Activated T-helper 1 cell treated with Interleukin-2 at 50 U/mL for 16 hours (primary cell): ENCODE data around the gene PCGF3.
"Not testable (repeated sequence)": the region's sequence is repeated elsewhere in the genome, so short reads cannot be mapped to it uniquely, and the experiment has no call there.

Experiments
- DNase-seq: peaks from one replicate; pipeline ENCODE4 v3.0.0-alpha.2; 2020; ENCODE audit warnings: low read depth

The PCGF3 gene

GRCh38 chr4:704198-704891, 1.3 kb upstream of the PCGF3 start:
- no peak for DNase-seq

GRCh38 chr4:704971-705277, 708 bp upstream of the PCGF3 start:
- no peak for DNase-seq

- DNase-seq: not testable (repeated sequence)
Measured at GRCh38 chr4:706083-706633, 526 bp downstream of the PCGF3 start.

GRCh38 chr4:706834-707598, 1.4 kb downstream of the PCGF3 start:
- no peak for DNase-seq

- DNase-seq: no peak
Measured at GRCh38 chr4:707929-708630, 2.4 kb downstream of the PCGF3 start.

GRCh38 chr4:708631-708933, 3.0 kb downstream of the PCGF3 start:
- no peak for DNase-seq

GRCh38 chr4:709348-709747, 3.7 kb downstream of the PCGF3 start:
- DNase-seq: no peak

- DNase-seq: no peak
Measured at GRCh38 chr4:710116-710515, 4.5 kb downstream of the PCGF3 start.

- DNase-seq: no peak
Measured at GRCh38 chr4:710916-711315, 5.3 kb downstream of the PCGF3 start.

GRCh38 chr4:712093-712492, 6.5 kb downstream of the PCGF3 start:
- DNase-seq: no peak

- DNase-seq: no peak
Measured at GRCh38 chr4:712916-713632, 7.4 kb downstream of the PCGF3 start.

GRCh38 chr4:714087-714486, 8.5 kb downstream of the PCGF3 start:
- DNase-seq: no peak

- no peak for DNase-seq
Measured at GRCh38 chr4:717601-718320, 12.1 kb downstream of the PCGF3 start.

- no peak for DNase-seq
Measured at GRCh38 chr4:718460-718859, 12.8 kb downstream of the PCGF3 start.

GRCh38 chr4:720111-720860, 14.7 kb downstream of the PCGF3 start:
- DNase-seq: no peak

- DNase-seq: no peak
Measured at GRCh38 chr4:721261-722168, 15.9 kb downstream of the PCGF3 start.

- no peak for DNase-seq
Measured at GRCh38 chr4:722169-722725, 16.6 kb downstream of the PCGF3 start.

GRCh38 chr4:722851-723360, 17.3 kb downstream of the PCGF3 start:
- DNase-seq: no peak

- no peak for DNase-seq
Measured at GRCh38 chr4:723751-724530, 18.3 kb downstream of the PCGF3 start.
